Pancreas (tissue), 10 donors: ENCODE measurements around the gene ADAMTS8. TPM values are rescaled to one million over a fixed set of nuclear protein-coding genes. Genes with fewer than 3 reads are reported as not detected.

Source experiments
- ATAC-seq, 4 donors: fragments of 200-7000 bp; cut with Tn5 transposase; one replicate each; pipeline versions ENCODE4 v1.8.0 to v1.9.1; 2020; ENCODE audit warnings: mild to moderate bottlenecking in 4 of 4, moderate library complexity in 4 of 4
- DNase-seq, 6 donors: peaks; one replicate each; pipeline ENCODE4 v3.0.0-alpha.2; 2020
- FAIRE-seq: peaks from 2 replicates; lab custom pipeline; 2012; peaks lifted over from hg19 to GRCh38; lab: Jason Lieb, UNC
- H3K27ac ChIP-seq, 4 donors: fragments of 200-600 bp; sonication (generic); 1 replicate in 3 of 4; 2 replicates in 1 of 4; pipeline versions ENCODE4 v1.5.0 to v1.8.0; 2020
- H3K27me3 ChIP-seq, 4 donors: fragments of 200-600 bp; one replicate each; pipeline ENCODE4 v1.8.0; 2021
- H3K36me3 ChIP-seq, 3 donors: fragments of 200-600 bp; sonication (generic) in 1 of 3; one replicate each; pipeline versions ENCODE4 v1.5.0 to v1.8.0; 2020 to 2021
- H3K4me1 ChIP-seq, 3 donors: fragments of 200-600 bp; one replicate each; pipeline ENCODE4 v1.8.0; 2021
- H3K4me3 ChIP-seq, 4 donors: fragments of 200-600 bp; sonication (generic) in 2 of 4; one replicate each; pipeline versions ENCODE4 v1.5.0 to v1.8.0; 2020 to 2021
- H3K9me3 ChIP-seq, 4 donors: fragments of 200-600 bp; one replicate each; pipeline ENCODE4 v1.8.0; 2021
- CTCF ChIP-seq, 4 donors: fragments of 200-600 bp; sonication (generic) in 3 of 4; IDR thresholded peaks; one replicate each; pipeline versions ENCODE4 v1.5.0 to v1.8.0; 2021; ENCODE audit warnings: antibody characterized with exemption in 4 of 4
- WGBS, 2 donors: extraction: QIAGEN DNeasy Blood & Tissue Kit; methylation state at CpG; one replicate each; pipeline ENCODE4 v1.1.7; 2013; 5-methylcytosine and 5-hydroxymethylcytosine counted together
- intact Hi-C, 3 donors: fragments of 100-400 bp; cut with DNase I; formaldehyde crosslinking; loops; one replicate each; pipeline versions ENCODE4 v1.11.1 to v1.14.2; 2022
- polyA plus RNA-seq, 2 donors: library from polyadenylated mRNA; stranded (reverse); fragments of 200-250 nt; gene quantifications; one replicate each; pipeline ENCODE4 v1.2.3, GENCODE V29; 2013
- total RNA-seq, 6 donors: library from RNA; stranded (reverse); fragmentation: NEBNext Ultra II Directional in 4 of 6; extraction: Animal tissue kit (Norgen Biotek cat#: 25700) in 4 of 6; gene quantifications; one replicate each; pipeline versions ENCODE4 v1.2.1 to v1.2.4, GENCODE V29; 2021 to 2023
- donor health status: healthy with polysubstance abuse.
- donor health status: DM: no; HTN: no; CAD: no; lungs with moderate emphysema.
- donor health status: DM: no; HTN: no; CAD: no.
- donor health status: control.
- donor health status: control.
- donor health status: Bipolar disorder and iron deficiency.
- donor health status: DM: yes; HTN: yes; CAD: no.
- donor health status: DM: no; HTN: no; CAD: no.
- donor health status: DM: no; HTN: no; CAD: no.
- donor health status: DM: yes; HTN: yes; CAD: no.

The ADAMTS8 gene
- total and polyA plus RNA-seq, 8 donors, result 0.04 to 1.6 (median 0.42) TPM; not detected in 1

- H3K9me3 ChIP-seq, result no peaks in the 10 kb centered on the region
- ATAC-seq, result no peak
- FAIRE-seq, result no peak
- TF ChIP-seq CTCF (IDR thresholded peaks at IDR 0.05), result no peak
- no peak overlapping the region for H3K4me3 ChIP-seq
- H3K27me3 ChIP-seq, result no peaks in the 10 kb centered on the region
- H3K4me1 ChIP-seq, result no peaks in the 10 kb centered on the region
- H3K27ac ChIP-seq, result no peak overlapping the region
- DNase-seq, result no peak
- intact Hi-C loops, result no loop called here
- WGBS, 2 donors, result 76 to 82% methylated on average over 16 of the region's 16 CpGs
- no peaks in the 10 kb centered on the region for H3K36me3 ChIP-seq
Observed at GRCh38 chr11:130413405-130414106, 14.9 kb downstream of the ADAMTS8 start.

GRCh38 chr11:130411223-130411622 is 17.2 kb downstream of the ADAMTS8 start:
- DNase-seq, result no peak
- TF ChIP-seq CTCF (IDR thresholded peaks at IDR 0.05), result no peak
- no peaks in the 10 kb centered on the region for H3K4me1 ChIP-seq
- H3K27me3 ChIP-seq, result no peaks in the 10 kb centered on the region
- no peaks in the 10 kb centered on the region for H3K9me3 ChIP-seq
- WGBS, 2 donors, result 70 to 71% methylated on average over 11 of the region's 11 CpGs
- H3K27ac ChIP-seq, result no peak overlapping the region
- H3K36me3 ChIP-seq, result no peaks in the 10 kb centered on the region
- intact Hi-C loops, result no loop called here
- no peak overlapping the region for H3K4me3 ChIP-seq
- no peak for FAIRE-seq
- no peak for ATAC-seq

- 72 to 83% methylated on average over 7 of the region's 7 CpGs for WGBS, 2 donors
- H3K27ac ChIP-seq, result no peak overlapping the region
Observed at GRCh38 chr11:130409594-130410388, 18.6 kb downstream of the ADAMTS8 start.

GRCh38 chr11:130408901-130409300 is 19.5 kb downstream of the ADAMTS8 start:
- WGBS, 2 donors, result 71 to 75% methylated on average over 8 of the region's 8 CpGs
- no peaks in the 10 kb centered on the region for H3K9me3 ChIP-seq
- H3K36me3 ChIP-seq, result no peaks in the 10 kb centered on the region
- no peak overlapping the region for H3K4me3 ChIP-seq
- intact Hi-C loops, result no loop called here
- no peak overlapping the region for H3K27ac ChIP-seq
- no peaks in the 10 kb centered on the region for H3K27me3 ChIP-seq
- no peaks in the 10 kb centered on the region for H3K4me1 ChIP-seq
- ATAC-seq (no peak), DNase-seq (no peak), FAIRE-seq (no peak)
- TF ChIP-seq CTCF (IDR thresholded peaks at IDR 0.05), result no peak

More at GRCh38 chr11:130409594-130410388, 18.6 kb downstream of the ADAMTS8 start:
- Histone ChIP-seq H3K36me3 (no peaks in the 10 kb centered on the region), H3K4me1 (no peaks in the 10 kb centered on the region), H3K4me3 (no peak overlapping the region), H3K27me3 (no peaks in the 10 kb centered on the region), H3K9me3 (no peaks in the 10 kb centered on the region)
- no peak for DNase-seq
- intact Hi-C loops, result no loop called here
- no peak for ATAC-seq
- TF ChIP-seq CTCF (IDR thresholded peaks at IDR 0.05), result no peak
- FAIRE-seq, result no peak
